ENCODE results near the gene FOXL3. TPM values are rescaled to one million over a fixed set of nuclear protein-coding genes. Genes with fewer than 3 reads are reported as not detected.
"Not testable (repeated sequence)": the region's sequence is repeated elsewhere in the genome, so short reads cannot be mapped to it uniquely, and the experiment has no call there.

FOXL3 gene
- total RNA-seq (2021) (not detected in 2 replicates), Bru-seq, nascent RNA (not detected), BruChase-seq, experiment 1, labeled RNA remaining after a 2-hour chase (not detected), BruChase-seq, experiment 2, labeled RNA remaining after a 6-hour chase (not detected)
- long read RNA-seq: 0 reads

DNA sequence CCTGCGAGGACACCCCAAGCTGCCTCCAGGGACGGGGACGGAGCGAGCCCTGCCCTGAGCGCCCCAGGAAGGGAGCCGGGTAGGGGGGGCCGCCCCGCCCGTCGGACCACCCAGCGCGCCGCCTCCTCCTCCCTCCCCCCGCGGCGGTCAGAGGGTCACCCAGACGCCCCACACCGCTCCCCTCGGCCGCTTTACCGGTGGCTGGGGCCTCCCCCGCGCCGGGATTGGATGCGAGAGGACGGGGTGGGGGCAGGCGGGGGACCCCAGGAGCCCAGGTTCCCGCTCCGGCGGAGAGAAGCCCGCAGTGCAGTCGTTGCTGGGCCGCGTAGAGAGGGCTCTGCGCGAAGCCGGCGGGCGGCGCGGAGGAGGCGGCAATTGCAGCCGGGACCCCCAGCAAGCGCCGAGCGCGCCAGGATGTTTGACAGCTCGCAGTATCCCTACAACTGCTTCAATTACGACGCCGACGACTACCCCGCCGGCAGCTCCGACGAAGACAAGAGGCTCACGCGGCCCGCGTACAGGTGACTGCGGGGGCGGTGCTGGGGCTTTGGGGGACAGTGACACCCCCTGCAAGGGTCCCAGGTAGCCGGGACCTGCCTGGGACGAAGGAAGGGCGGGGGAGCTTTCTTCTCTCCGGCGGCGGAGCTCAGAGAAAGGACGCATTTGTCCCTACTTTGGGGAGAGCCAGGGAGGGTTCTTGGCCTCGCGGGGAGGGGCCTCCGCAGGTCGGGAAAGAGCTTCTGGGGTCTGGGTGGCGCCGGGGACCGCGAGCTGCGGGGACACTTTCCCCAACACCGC, at the start of gene FOXL3:
TSS of gene FOXL3 (plus strand) at position 415 of the 798 bp plus-strand sequence. CDS start at position 415, 0 bp downstream.
- no peaks in the 10 kb centered on the region for H3K4me1 ChIP-seq (replicated peaks; ENCODE audit: insufficient read depth)
- no peak within 1 kb of the TSS for H3K27ac ChIP-seq
- H3K4me2 ChIP-seq: no peak within 1 kb of the TSS
- no peaks in the 10 kb centered on the region for H3K9me2 ChIP-seq (ENCODE audit: insufficient read depth)
- no peak for DNase-seq
- H3K27me3 ChIP-seq (ENCODE audit: insufficient read depth, low read depth): peaks cover 72% of the 10 kb centered on the region
- ChIA-PET CTCF (interaction anchor here (0.6 kb wide), 1 partner anchor 195 kb away, joined by 5 read pairs; no protein-coding TSS in a partner anchor), POLR2A (ENCODE audit: unreplicated experiment) (no interaction called here)
- H3F3A ChIP-seq (ENCODE audit: insufficient read depth, low read depth): no peaks in the 10 kb centered on the region
- no peak within 1 kb of the TSS for H3K4me3 ChIP-seq
- H3K36me3 ChIP-seq (ENCODE audit: low read depth): no peaks in the 10 kb centered on the region
- no peak for TF ChIP-seq EZH2 (IDR thresholded peaks at IDR 0.05; ENCODE audit: low read depth)
- TF ChIP-seq, protein P1, sequence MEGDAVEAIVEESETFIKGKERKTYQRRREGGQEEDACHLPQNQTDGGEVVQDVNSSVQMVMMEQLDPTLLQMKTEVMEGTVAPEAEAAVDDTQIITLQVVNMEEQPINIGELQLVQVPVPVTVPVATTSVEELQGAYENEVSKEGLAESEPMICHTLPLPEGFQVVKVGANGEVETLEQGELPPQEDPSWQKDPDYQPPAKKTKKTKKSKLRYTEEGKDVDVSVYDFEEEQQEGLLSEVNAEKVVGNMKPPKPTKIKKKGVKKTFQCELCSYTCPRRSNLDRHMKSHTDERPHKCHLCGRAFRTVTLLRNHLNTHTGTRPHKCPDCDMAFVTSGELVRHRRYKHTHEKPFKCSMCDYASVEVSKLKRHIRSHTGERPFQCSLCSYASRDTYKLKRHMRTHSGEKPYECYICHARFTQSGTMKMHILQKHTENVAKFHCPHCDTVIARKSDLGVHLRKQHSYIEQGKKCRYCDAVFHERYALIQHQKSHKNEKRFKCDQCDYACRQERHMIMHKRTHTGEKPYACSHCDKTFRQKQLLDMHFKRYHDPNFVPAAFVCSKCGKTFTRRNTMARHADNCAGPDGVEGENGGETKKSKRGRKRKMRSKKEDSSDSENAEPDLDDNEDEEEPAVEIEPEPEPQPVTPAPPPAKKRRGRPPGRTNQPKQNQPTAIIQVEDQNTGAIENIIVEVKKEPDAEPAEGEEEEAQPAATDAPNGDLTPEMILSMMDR (conservative IDR thresholded peaks at IDR 0.05): no peak
- intact Hi-C loops (cut with micrococcal nuclease; ENCODE audit: unreplicated experiment): no loop called here
- no peak within 1 kb of the TSS for H2AFZ ChIP-seq
- H3K79me2 ChIP-seq (ENCODE audit: low read depth): no peaks in the 10 kb centered on the region
- BruUV-seq (replicated peaks): no TSS peak
- H3K9me3 ChIP-seq (ENCODE audit: insufficient read depth, low read depth): no peaks in the 10 kb centered on the region
- no peaks in the 10 kb centered on the region for H4K20me1 ChIP-seq (ENCODE audit: insufficient read depth)

GRCh38 chr7:240887-241421, 49.0 kb upstream of the FOXL3 start:
- Histone ChIP-seq H2AFZ (peak overlapping the region; percentile 52; the same call in 1 of the 2 replicates), H3K79me2 (ENCODE audit: low read depth) (peaks cover 7% of the 10 kb centered on the region; the same call in 1 of the 2 replicates), H3K4me1 (replicated peaks; ENCODE audit: insufficient read depth) (peaks cover 34% of the 10 kb centered on the region), H3F3A (ENCODE audit: insufficient read depth, low read depth) (peaks cover 35% of the 10 kb centered on the region), H3K27ac (peak overlapping the region; percentile 75), H4K20me1 (ENCODE audit: insufficient read depth) (no peaks in the 10 kb centered on the region), H3K9me2 (ENCODE audit: insufficient read depth) (no peaks in the 10 kb centered on the region), H3K9me3 (ENCODE audit: insufficient read depth, low read depth) (no peaks in the 10 kb centered on the region), H3K36me3 (ENCODE audit: low read depth) (no peaks in the 10 kb centered on the region), H3K27me3 (ENCODE audit: insufficient read depth, low read depth) (no peaks in the 10 kb centered on the region), H3K4me2 (peak overlapping the region; percentile 74), H3K4me3 (peak overlapping the region; percentile 20; the same call in 1 of the 2 replicates)
- POLR2A ChIA-PET (ENCODE audit: unreplicated experiment): interaction anchor here (0.7 to 1.1 kb wide), 3 partner anchors 11 to 49 kb away, joined by 5 to 11 read pairs (median 7); no protein-coding TSS in a partner anchor
- no TSS peak for BruUV-seq (replicated peaks)
- peak; percentile 88 to 96 for DNase-seq
- intact Hi-C loops (cut with micrococcal nuclease; ENCODE audit: unreplicated experiment): loop anchor here (5.0 kb wide), 1 partner anchor 49 kb away; the partner anchor contains the start of gene FAM20C
- TF ChIP-seq, protein P1 (conservative IDR thresholded peaks at IDR 0.05): no peak
- CTCF ChIA-PET: interaction anchor here (0.6 kb wide), 1 partner anchor 1118 kb away, joined by 5 read pairs; no protein-coding TSS in a partner anchor

DNA sequence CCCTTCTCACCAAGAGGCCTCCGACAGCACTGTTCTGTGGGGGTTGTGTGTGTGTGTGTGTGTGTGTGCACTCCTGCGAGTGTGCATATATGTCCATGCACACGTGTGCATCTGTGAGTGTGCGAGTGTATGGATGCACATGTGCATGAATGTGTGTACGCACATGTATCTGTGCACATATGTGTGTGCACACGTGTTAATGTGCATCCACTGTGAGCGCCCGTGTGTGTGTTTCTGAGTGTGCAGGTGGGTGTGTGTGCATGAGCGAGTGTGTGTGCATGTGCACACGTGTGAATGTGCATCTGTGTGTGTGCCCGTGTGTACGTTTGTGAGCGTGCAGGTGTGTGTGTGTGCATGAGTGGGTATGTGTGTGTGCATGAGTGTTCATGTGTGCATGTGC, 48.5 kb upstream of the FOXL3 start:
- no peak for DNase-seq

DNA sequence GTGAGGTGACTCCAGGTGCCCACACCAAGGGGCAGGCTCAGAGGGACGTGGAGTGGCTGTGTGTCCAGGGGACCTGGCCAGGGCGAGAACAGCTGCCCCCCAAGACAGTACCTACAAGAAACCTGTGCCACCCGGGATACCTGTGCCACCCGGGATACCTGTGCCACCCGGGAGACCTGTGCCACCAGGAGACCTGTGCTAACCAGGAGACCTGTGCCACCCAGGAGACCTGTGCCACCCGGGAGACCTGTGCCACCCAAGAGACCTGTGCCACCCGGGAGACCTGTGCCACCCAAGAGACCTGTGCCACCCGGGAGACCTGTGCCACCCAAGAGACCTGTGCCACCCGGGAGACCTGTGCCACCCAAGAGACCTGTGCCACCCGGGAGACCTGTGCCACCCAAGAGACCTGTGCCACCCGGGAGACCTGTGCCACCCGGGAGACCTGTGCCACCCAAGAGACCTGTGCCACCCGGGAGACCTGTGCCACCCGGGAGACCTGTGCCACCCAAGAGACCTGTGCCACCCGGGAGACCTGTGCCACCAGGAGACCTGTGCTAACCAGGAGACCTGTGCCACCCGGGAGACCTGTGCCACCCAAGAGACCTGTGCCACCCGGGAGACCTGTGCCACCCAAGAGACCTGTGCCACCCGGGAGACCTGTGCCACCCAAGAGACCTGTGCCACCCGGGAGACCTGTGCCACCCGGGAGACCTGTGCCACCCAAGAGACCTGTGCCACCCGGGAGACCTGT, 47.0 kb upstream of the FOXL3 start:
- BruUV-seq (replicated peaks); H3K36me3 ChIP-seq (ENCODE audit: low read depth); H3K4me2 ChIP-seq; H2AFZ ChIP-seq; DNase-seq; H3K27ac ChIP-seq; H3K9me2 ChIP-seq (ENCODE audit: insufficient read depth); H3K79me2 ChIP-seq (ENCODE audit: low read depth); POLR2A ChIA-PET (ENCODE audit: unreplicated experiment); H3K4me3 ChIP-seq; H4K20me1 ChIP-seq (ENCODE audit: insufficient read depth); CTCF ChIA-PET; H3K9me3 ChIP-seq (ENCODE audit: insufficient read depth, low read depth); H3K27me3 ChIP-seq (ENCODE audit: insufficient read depth, low read depth): not testable (repeated sequence)
- H3K4me1 ChIP-seq (replicated peaks; ENCODE audit: insufficient read depth): peaks cover 19% of the 10 kb centered on the region
- peaks cover 21% of the 10 kb centered on the region for H3F3A ChIP-seq (ENCODE audit: insufficient read depth, low read depth)
- intact Hi-C loops (cut with micrococcal nuclease; ENCODE audit: unreplicated experiment): loop anchor here (5.0 kb wide), 1 partner anchor 51 kb away; the partner anchor contains the start of gene FAM20C

More for the DNA sequence above, 48.5 kb upstream of the FOXL3 start:
- Histone ChIP-seq H3F3A (ENCODE audit: insufficient read depth, low read depth) (peaks cover 29% of the 10 kb centered on the region), H3K4me2 (peak overlapping the region; percentile 74), H2AFZ (no peak overlapping the region), H3K9me3 (ENCODE audit: insufficient read depth, low read depth) (no peaks in the 10 kb centered on the region), H3K27me3 (ENCODE audit: insufficient read depth, low read depth) (no peaks in the 10 kb centered on the region), H3K4me3 (peak overlapping the region; percentile 20; the same call in 1 of the 2 replicates), H3K79me2 (ENCODE audit: low read depth) (peaks cover 7% of the 10 kb centered on the region; the same call in 1 of the 2 replicates), H3K36me3 (ENCODE audit: low read depth) (no peaks in the 10 kb centered on the region), H3K27ac (no peak overlapping the region), H3K4me1 (replicated peaks; ENCODE audit: insufficient read depth) (peaks cover 29% of the 10 kb centered on the region), H4K20me1 (ENCODE audit: insufficient read depth) (no peaks in the 10 kb centered on the region), H3K9me2 (ENCODE audit: insufficient read depth) (no peaks in the 10 kb centered on the region)
- no TSS peak for BruUV-seq (replicated peaks)
- CTCF ChIA-PET: interaction anchor here (0.6 kb wide), 2 partner anchors 51 to 1118 kb away, joined by 3 to 5 read pairs; no protein-coding TSS in a partner anchor
- TF ChIP-seq EZH2 (IDR thresholded peaks at IDR 0.05; ENCODE audit: low read depth): no peak
- TF ChIP-seq, protein P1 (conservative IDR thresholded peaks at IDR 0.05): no peak
- POLR2A ChIA-PET (ENCODE audit: unreplicated experiment): interaction anchor here (0.7 to 1.1 kb wide), 3 partner anchors 12 to 50 kb away, joined by 5 to 11 read pairs (median 7); no protein-coding TSS in a partner anchor
- intact Hi-C loops (cut with micrococcal nuclease; ENCODE audit: unreplicated experiment): loop anchor here (5.0 kb wide), 1 partner anchor 49 kb away; the partner anchor contains the start of gene FAM20C

Measured in PC-9 (cell line).